Adrenal gland (tissue), 5 donors: ENCODE measurements around the gene MRPL33.

Source experiments
- POLR2A ChIP-seq, 2 donors: fragments of 450-650 bp; IDR thresholded peaks; one replicate each; pipeline ENCODE4 v1.6.1; 2017; ENCODE audit warnings: antibody characterized with exemption in 2 of 2, mild to moderate bottlenecking in 2 of 2, moderate library complexity in 1 of 2
- TF ChIP-seq, protein P1 (sequence below), 6 experiments: fragments of 450-650 bp in 4 of 6; fragments of 200-600 bp in 2 of 6; sonication (generic) in 1 of 6; IDR thresholded peaks; 1 replicate in 5 of 6; 2 replicates in 1 of 6; pipeline versions ENCODE4 v1.5.1 to v1.8.0; 2016 to 2021; ENCODE audit warnings: antibody characterized with exemption in 6 of 6, mild to moderate bottlenecking in 2 of 6, moderate library complexity in 1 of 6
- donor health status: DM: no; HTN: no; CAD: no.

DNA sequence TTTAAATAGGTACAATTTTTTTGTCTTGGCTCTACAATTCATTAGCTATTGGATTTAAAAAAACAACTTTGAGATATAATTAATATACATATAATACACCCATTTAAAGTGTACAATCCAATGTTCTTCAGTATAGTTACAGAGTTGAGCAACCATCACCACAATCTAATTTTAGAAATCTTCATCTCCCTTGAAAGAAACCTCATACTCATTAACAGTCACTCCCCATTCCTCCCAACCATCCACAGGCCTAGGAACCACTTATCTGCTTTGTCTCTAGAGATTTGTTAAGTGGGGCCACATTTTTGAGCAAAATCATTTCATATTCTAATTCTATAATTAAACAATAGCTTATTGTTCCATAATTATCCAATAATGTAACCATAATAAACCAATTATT is 32.6 kb downstream of the MRPL33 start:
- TF ChIP-seq, protein P1, sequence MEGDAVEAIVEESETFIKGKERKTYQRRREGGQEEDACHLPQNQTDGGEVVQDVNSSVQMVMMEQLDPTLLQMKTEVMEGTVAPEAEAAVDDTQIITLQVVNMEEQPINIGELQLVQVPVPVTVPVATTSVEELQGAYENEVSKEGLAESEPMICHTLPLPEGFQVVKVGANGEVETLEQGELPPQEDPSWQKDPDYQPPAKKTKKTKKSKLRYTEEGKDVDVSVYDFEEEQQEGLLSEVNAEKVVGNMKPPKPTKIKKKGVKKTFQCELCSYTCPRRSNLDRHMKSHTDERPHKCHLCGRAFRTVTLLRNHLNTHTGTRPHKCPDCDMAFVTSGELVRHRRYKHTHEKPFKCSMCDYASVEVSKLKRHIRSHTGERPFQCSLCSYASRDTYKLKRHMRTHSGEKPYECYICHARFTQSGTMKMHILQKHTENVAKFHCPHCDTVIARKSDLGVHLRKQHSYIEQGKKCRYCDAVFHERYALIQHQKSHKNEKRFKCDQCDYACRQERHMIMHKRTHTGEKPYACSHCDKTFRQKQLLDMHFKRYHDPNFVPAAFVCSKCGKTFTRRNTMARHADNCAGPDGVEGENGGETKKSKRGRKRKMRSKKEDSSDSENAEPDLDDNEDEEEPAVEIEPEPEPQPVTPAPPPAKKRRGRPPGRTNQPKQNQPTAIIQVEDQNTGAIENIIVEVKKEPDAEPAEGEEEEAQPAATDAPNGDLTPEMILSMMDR (IDR thresholded peaks at IDR 0.05), result no peak
- no peak for TF ChIP-seq POLR2A (IDR thresholded peaks at IDR 0.05)
